Osteocyte (in vitro differentiated cells): ENCODE measurements around the gene CDH4. TPM values are rescaled to one million over a fixed set of nuclear protein-coding genes. Genes with fewer than 3 reads are reported as not detected.

Experiments
- DNase-seq: peaks from one replicate; pipeline ENCODE4 v3.0.0; 2021; ENCODE audit warnings: mixed read lengths; ENCODE audit not compliant: unreplicated experiment; ENCODE audit errors: extremely low spot score
- H3K27ac Mint-ChIP-seq: one replicate; pipeline ENCODE4 v1.8.0; 2021; ENCODE audit warnings: mild to moderate bottlenecking, mixed read lengths; ENCODE audit not compliant: unreplicated experiment
- H3K27me3 Mint-ChIP-seq: one replicate; pipeline ENCODE4 v1.8.0; 2021; ENCODE audit warnings: mixed read lengths; ENCODE audit not compliant: unreplicated experiment
- H3K36me3 Mint-ChIP-seq: one replicate; pipeline ENCODE4 v1.8.0; 2021; ENCODE audit warnings: mixed read lengths; ENCODE audit not compliant: unreplicated experiment
- H3K4me1 Mint-ChIP-seq: one replicate; pipeline ENCODE4 v1.8.0; 2021; ENCODE audit warnings: mixed read lengths; ENCODE audit not compliant: unreplicated experiment
- H3K4me3 Mint-ChIP-seq: one replicate; pipeline ENCODE4 v1.8.0; 2021; ENCODE audit warnings: mild to moderate bottlenecking, moderate library complexity, mixed read lengths; ENCODE audit not compliant: unreplicated experiment
- H3K9me3 Mint-ChIP-seq: one replicate; pipeline ENCODE4 v1.8.0; 2021; ENCODE audit warnings: mixed read lengths; ENCODE audit not compliant: unreplicated experiment
- CTCF ChIP-seq: fragments of 200-600 bp; sonication (generic); IDR thresholded peaks from 2 replicates; pipeline ENCODE4 v1.5.0; 2021; ENCODE audit warnings: antibody characterized with exemption, mild to moderate bottlenecking, moderate library complexity
- total RNA-seq: library from RNA; stranded (reverse); gene quantifications from 2 replicates; pipeline ENCODE4 v1.2.1, GENCODE V29; 2021

The CDH4 gene
- total RNA-seq, 1 donor from 2014 or later: 1.3 TPM

DNA sequence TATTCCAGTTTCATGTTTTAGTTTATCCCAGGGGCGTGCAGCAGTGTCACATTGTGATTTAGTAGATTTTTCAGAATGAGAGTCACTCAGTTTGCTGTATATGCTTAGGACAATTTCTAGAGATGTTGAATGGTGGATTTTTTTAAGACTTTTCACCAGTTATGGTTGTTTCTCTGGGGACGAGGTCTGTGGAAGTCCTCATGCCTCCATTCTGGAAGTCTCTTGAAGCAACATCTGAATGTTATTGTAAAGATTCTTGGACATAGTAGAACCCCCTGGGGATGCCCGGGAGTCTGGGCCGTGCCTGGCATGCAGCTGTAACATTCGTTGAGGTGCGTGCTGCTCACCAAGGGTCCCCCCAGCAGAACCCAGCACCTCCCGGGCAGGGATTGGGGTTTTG, 341.5 kb downstream of the CDH4 start:
- Mint-ChIP-seq H3K36me3 (no peaks in the 10 kb centered on the region), H3K27me3 (no peaks in the 10 kb centered on the region), H3K9me3 (peaks cover 31% of the 10 kb centered on the region)

DNA sequence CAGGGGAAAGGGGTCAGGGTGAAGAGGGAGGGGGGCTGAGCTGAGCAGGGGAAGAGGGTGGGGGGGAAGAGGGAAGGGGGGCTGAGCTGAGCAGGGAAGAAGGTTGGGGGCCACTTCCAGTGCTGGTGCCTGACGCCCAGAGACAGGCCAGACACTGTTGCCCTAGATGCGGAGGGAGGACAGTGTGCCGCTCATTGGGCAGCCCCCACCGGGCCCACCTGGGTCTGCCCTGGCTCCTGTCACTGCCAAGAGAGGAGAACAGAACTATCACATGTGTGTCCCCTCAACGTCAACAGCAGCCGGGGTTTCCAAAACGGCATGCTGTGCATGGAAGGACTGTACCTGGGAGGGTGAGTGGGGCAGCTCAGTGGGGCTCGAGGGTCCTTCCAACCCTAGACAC, 342.1 kb downstream of the CDH4 start:
- DNase-seq: no peak
- TF ChIP-seq CTCF: no peak
- Mint-ChIP-seq H3K27ac (no peak overlapping the region), H3K36me3 (no peaks in the 10 kb centered on the region), H3K4me3 (no peak overlapping the region), H3K9me3 (peaks cover 31% of the 10 kb centered on the region), H3K4me1 (peaks cover 3% of the 10 kb centered on the region), H3K27me3 (no peaks in the 10 kb centered on the region)

More for the DNA sequence above, 341.5 kb downstream of the CDH4 start:
- Mint-ChIP-seq H3K4me3 (no peak overlapping the region), H3K27ac (no peak overlapping the region), H3K4me1 (peaks cover 10% of the 10 kb centered on the region)
- no peak for TF ChIP-seq CTCF
- no peak for DNase-seq

DNA sequence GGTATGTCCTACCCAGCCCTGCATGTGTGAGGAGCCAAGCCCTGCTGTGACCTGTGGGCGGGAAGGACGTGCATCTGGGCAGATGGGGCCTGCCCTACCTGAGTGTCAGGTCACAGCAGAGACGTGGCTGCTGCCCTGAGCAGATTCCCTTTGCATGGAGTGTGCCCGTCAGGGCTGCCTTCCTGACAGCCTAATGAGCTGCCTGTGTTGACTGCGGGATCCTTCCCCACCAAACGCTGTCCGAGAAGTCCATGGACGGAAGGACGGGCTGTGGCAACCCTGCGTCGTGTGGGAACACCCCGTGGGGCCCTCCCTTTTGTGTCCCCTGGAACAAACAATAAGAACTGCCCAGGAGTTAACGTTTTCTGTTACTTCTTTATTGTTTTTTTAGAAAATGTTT, 343.2 kb downstream of the CDH4 start:
- no peaks in the 10 kb centered on the region for H3K27me3 Mint-ChIP-seq
- H3K36me3 Mint-ChIP-seq: no peaks in the 10 kb centered on the region
- DNase-seq: no peak
- peaks cover 31% of the 10 kb centered on the region for H3K9me3 Mint-ChIP-seq
- no peak overlapping the region for H3K4me3 Mint-ChIP-seq
- TF ChIP-seq CTCF: no peak
- H3K27ac Mint-ChIP-seq: no peak overlapping the region
- no peaks in the 10 kb centered on the region for H3K4me1 Mint-ChIP-seq

- peaks cover 27% of the 10 kb centered on the region for H3K9me3 Mint-ChIP-seq
- TF ChIP-seq CTCF: no peak
- H3K27me3 Mint-ChIP-seq: no peaks in the 10 kb centered on the region
- H3K36me3 Mint-ChIP-seq: no peaks in the 10 kb centered on the region
- no peak for DNase-seq
- H3K4me3 Mint-ChIP-seq: no peak overlapping the region
- no peaks in the 10 kb centered on the region for H3K4me1 Mint-ChIP-seq
- H3K27ac Mint-ChIP-seq: no peak overlapping the region
Measured at GRCh38 chr20:61596687-61597330, 344.7 kb downstream of the CDH4 start.

- TF ChIP-seq CTCF: no peak
- H3K4me1 Mint-ChIP-seq: no peaks in the 10 kb centered on the region
- no peak overlapping the region for H3K27ac Mint-ChIP-seq
- peaks cover 18% of the 10 kb centered on the region for H3K9me3 Mint-ChIP-seq
- no peak for DNase-seq
- no peak overlapping the region for H3K4me3 Mint-ChIP-seq
- H3K27me3 Mint-ChIP-seq: no peaks in the 10 kb centered on the region
- no peaks in the 10 kb centered on the region for H3K36me3 Mint-ChIP-seq
Measured at GRCh38 chr20:61597996-61598395, 345.9 kb downstream of the CDH4 start.
